Activated naive CD4-positive, alpha-beta T cell treated with anti-CD3 and anti-CD28 coated beads for 36 hours (primary cell): ENCODE measurements around the gene MAPKAPK2. TPM values are rescaled to one million over a fixed set of nuclear protein-coding genes. Genes with fewer than 3 reads are reported as not detected.
"Not testable (repeated sequence)": the region's sequence is repeated elsewhere in the genome, so short reads cannot be mapped to it uniquely, and the experiment has no call there.

Source experiments
- CTCF ChIA-PET: fragments of 350-600 bp; sonication (Branson Sonifier 250); formaldehyde crosslinking; loops from one replicate; lab custom pipeline; 2021; ENCODE audit warnings: antibody characterized with exemption; lab: Charles Lee
- DNase-seq: peaks from one replicate; pipeline ENCODE4 v3.0.0-alpha.2; 2020
- H3K27ac Mint-ChIP-seq: one replicate; pipeline ENCODE4 v1.8.0; 2021; ENCODE audit warnings: mild to moderate bottlenecking, mixed read lengths
- H3K27me3 Mint-ChIP-seq: one replicate; pipeline ENCODE4 v1.8.0; 2021; ENCODE audit warnings: low read depth, mixed read lengths
- H3K36me3 Mint-ChIP-seq: one replicate; pipeline ENCODE4 v1.8.0; 2021; ENCODE audit warnings: low read depth, mixed read lengths
- H3K4me1 Mint-ChIP-seq: one replicate; pipeline ENCODE4 v1.8.0; 2021; ENCODE audit warnings: low read depth, mixed read lengths
- H3K4me3 Mint-ChIP-seq: one replicate; pipeline ENCODE4 v1.8.0; 2021; ENCODE audit warnings: mild to moderate bottlenecking, moderate library complexity, mixed read lengths
- H3K9me3 Mint-ChIP-seq: one replicate; pipeline ENCODE4 v1.8.0; 2021; ENCODE audit warnings: mixed read lengths
- intact Hi-C: fragments of 100-400 bp; cut with micrococcal nuclease; formaldehyde crosslinking; loops from one replicate; pipeline ENCODE4 v1.15.1; 2023
- total RNA-seq, 2 experiments: library from RNA; stranded (reverse); gene quantifications; one replicate each; pipeline ENCODE4 v1.2.3, GENCODE V29; 2021

MAPKAPK2 gene
- total RNA-seq, 2 experiments from 2014 or later = 83.4 to 85.3 TPM

DNA sequence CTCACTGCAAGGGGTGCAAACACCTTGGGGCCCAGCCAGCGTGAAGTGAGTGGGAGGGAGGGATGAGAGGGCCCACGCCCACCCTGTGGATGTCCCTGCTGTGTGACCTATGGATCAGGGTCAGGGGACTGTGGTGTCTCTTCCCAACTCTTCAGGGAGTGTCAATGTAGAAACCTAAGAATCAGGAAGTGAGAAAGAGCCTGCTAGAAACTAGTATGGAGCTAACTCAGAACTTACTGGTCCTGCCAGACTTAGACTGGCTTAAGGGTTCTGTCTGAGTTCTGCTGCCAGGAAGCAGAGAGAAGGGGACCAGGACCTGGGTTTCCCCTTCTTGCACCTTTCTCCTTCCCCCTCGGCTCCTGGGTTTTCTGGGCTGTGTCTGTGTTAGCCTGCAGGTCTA is 89.4 kb downstream of the MAPKAPK2 start:
- CTCF ChIA-PET = no interaction called here
- Mint-ChIP-seq H3K9me3 (no peaks in the 10 kb centered on the region), H3K4me3 (no peak overlapping the region), H3K36me3 (no peaks in the 10 kb centered on the region), H3K27ac (no peak overlapping the region), H3K27me3 (peaks cover 18% of the 10 kb centered on the region), H3K4me1 (peaks cover 41% of the 10 kb centered on the region)
- no peak for DNase-seq
- intact Hi-C loops = no loop called here

DNA sequence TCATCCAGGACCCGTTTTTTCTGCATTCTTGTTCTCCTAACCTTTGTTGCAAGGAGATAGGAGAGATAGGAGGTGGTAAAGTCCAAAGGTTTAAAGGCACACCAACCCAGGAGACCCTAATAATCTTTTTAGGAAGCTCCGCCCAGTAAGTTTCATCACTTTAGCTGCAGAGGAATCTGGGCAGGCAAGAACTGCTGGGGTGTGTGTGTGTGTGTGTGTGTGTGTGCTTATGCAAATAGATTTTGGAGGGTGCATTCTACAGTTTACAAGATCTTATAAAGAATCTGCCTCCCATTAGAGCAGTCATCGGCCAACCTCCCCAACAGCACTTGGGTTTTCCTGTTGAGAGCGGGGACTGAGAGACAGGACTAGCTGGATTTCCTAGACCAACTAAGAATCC is 91.5 kb downstream of the MAPKAPK2 start:
- H3K36me3 Mint-ChIP-seq = no peaks in the 10 kb centered on the region
- peaks cover 12% of the 10 kb centered on the region for H3K27me3 Mint-ChIP-seq
- no peak overlapping the region for H3K27ac Mint-ChIP-seq
- peaks cover 20% of the 10 kb centered on the region for H3K4me1 Mint-ChIP-seq
- intact Hi-C loops = no loop called here
- no peak overlapping the region for H3K4me3 Mint-ChIP-seq
- DNase-seq = no peak
- no peaks in the 10 kb centered on the region for H3K9me3 Mint-ChIP-seq
- CTCF ChIA-PET = interaction anchor here (0.8 to 1.8 kb wide), 3 partner anchors 13 to 83 kb away, joined by 3 to 8 read pairs (median 7); no protein-coding TSS in a partner anchor

DNA sequence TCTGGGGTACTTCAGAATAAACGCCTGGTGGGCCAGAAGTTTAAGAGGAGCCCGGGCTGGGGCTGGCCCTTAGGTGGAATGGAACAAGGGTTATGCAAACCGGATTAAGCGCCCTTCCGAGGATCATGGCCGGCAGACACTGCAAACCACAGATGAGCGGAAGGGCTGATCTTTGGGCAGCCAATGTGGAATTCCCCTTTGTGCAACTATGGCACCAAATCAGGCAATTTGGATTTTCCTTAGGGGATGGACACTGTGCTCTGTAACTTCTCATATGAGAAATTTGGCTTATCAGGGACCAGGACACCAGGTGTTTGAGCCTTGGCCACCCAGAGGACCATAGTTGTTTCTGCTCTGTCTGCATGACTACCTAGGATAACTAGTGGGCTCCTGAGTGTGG is 93.3 kb downstream of the MAPKAPK2 start:
- H3K9me3 Mint-ChIP-seq = no peaks in the 10 kb centered on the region
- no peak overlapping the region for H3K27ac Mint-ChIP-seq
- H3K4me1 Mint-ChIP-seq = peaks cover 13% of the 10 kb centered on the region
- no peak for DNase-seq
- CTCF ChIA-PET = interaction anchor here (0.8 to 1.2 kb wide), 2 partner anchors 10 to 12 kb away, joined by 3 read pairs; no protein-coding TSS in a partner anchor
- intact Hi-C loops = no loop called here
- peaks cover 3% of the 10 kb centered on the region for H3K27me3 Mint-ChIP-seq
- H3K4me3 Mint-ChIP-seq = no peak overlapping the region
- no peaks in the 10 kb centered on the region for H3K36me3 Mint-ChIP-seq

DNA sequence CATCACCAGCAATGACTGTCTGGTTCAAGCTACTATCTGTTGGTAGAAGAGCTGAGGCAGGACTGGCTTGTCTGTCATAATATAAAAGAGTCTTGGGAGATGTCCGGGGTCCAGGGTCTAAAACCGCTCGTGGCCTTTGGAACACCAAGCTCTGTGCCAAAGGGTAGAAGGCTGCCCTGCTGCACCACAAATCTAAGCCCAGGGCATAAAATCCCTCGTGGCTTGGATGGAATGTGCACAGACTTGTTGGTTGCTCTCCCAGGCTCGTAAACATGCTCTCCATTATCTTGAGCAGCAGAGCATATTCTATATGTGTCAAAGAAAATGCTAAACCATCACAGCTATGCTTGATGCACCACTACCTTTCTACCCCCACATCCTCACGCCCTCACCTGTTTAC is 94.2 kb downstream of the MAPKAPK2 start:
- intact Hi-C loops = not testable (repeated sequence)
- CTCF ChIA-PET = interaction anchor here (0.9 kb wide), 1 partner anchor 44 kb away, joined by 3 read pairs; no protein-coding TSS in a partner anchor

DNA sequence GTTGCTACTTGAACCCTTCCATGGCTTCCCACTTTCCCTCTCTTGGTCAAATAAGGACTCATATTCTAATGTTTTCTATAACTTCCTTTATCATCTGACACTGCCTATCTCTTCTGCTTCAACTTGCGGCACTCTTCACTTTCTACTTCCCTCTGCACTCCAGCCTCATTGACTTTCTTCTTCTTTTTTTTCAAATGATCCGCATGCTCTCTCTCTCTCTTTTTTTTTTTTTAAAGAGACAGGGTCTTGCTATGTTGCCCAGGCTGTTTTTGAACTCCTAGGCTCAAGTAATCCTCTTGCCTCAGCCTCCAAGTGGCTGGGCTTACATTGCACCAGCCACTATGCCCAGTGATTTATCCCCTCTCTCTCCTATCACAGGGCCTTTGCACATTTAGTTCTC is 94.9 kb downstream of the MAPKAPK2 start:
- CTCF ChIA-PET = no interaction called here
- H3K9me3 Mint-ChIP-seq = no peaks in the 10 kb centered on the region
- DNase-seq = no peak
- intact Hi-C loops = loop anchor here (10.0 kb wide), 1 partner anchor 545 kb away; the partner anchor contains the start of gene CD55
- no peaks in the 10 kb centered on the region for H3K36me3 Mint-ChIP-seq
- H3K4me1 Mint-ChIP-seq = peaks cover 23% of the 10 kb centered on the region
- H3K4me3 Mint-ChIP-seq = no peak overlapping the region
- H3K27me3 Mint-ChIP-seq = no peaks in the 10 kb centered on the region
- H3K27ac Mint-ChIP-seq = no peak overlapping the region

More for the DNA sequence above, 94.2 kb downstream of the MAPKAPK2 start:
- not testable (repeated sequence) for H3K4me3 Mint-ChIP-seq, H3K9me3 Mint-ChIP-seq, H3K27me3 Mint-ChIP-seq, H3K36me3 Mint-ChIP-seq, DNase-seq, H3K27ac Mint-ChIP-seq
- peaks cover 17% of the 10 kb centered on the region for H3K4me1 Mint-ChIP-seq

DNA sequence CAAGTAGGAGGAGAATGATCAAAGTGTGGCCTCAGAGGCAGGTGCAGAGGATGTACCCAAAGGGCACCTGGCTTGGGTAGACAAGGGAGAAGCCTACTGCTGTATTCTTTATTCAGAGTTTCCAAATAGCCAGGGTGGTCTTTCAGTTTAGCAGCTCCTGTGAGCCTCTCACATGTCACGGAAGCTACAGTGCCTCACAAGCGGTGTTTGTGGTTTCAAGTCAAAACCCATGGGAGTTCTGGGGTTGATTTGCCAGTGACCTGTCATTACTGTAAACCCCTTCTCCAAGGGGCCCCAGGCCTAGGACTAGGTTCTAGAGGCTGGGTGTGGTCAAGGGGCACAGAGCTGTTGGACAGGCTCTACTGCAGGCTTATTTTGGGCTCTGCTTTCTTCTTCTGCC is 97.7 kb downstream of the MAPKAPK2 start:
- no peak overlapping the region for H3K4me3 Mint-ChIP-seq
- peak; percentile 29 for DNase-seq
- peaks cover 45% of the 10 kb centered on the region for H3K4me1 Mint-ChIP-seq
- no peak overlapping the region for H3K27ac Mint-ChIP-seq
- no peaks in the 10 kb centered on the region for H3K9me3 Mint-ChIP-seq
- CTCF ChIA-PET = interaction anchor here (0.9 to 1.4 kb wide), 3 partner anchors 25 to 127 kb away, joined by 3 read pairs; no protein-coding TSS in a partner anchor
- intact Hi-C loops = loop anchor here (10.0 kb wide), 1 partner anchor 542 kb away; the partner anchor contains the start of gene CD55
- no peaks in the 10 kb centered on the region for H3K36me3 Mint-ChIP-seq
- H3K27me3 Mint-ChIP-seq = peaks cover 2% of the 10 kb centered on the region

DNA sequence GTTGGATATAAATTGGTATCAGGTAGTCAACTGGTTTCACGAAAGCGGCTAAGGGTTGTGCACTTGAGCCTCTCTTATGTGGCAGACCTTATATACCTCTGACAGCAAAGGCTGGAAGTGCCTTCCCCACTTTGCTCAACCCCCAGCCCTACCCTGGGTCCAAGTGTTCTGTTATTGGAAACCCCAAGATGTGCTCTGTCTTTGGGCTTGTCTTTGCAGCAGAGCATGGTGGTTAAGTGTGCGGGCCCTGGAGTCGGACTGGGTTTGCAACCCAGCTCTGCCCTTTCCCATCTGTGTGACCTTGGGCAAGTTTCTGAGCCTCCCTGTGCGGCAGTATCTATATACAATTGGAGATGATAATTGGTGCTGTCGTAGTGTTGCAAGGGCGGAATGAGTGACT is 98.8 kb downstream of the MAPKAPK2 start:
- CTCF ChIA-PET = interaction anchor here (0.9 to 2.5 kb wide), 5 partner anchors 13 to 27 kb away, joined by 3 to 9 read pairs (median 4); no protein-coding TSS in a partner anchor
- H3K4me3 Mint-ChIP-seq = no peak overlapping the region

More for the DNA sequence above, 98.8 kb downstream of the MAPKAPK2 start:
- peaks cover 7% of the 10 kb centered on the region for H3K27me3 Mint-ChIP-seq
- peaks cover 50% of the 10 kb centered on the region for H3K4me1 Mint-ChIP-seq
- H3K36me3 Mint-ChIP-seq = no peaks in the 10 kb centered on the region
- no peak overlapping the region for H3K27ac Mint-ChIP-seq
- H3K9me3 Mint-ChIP-seq = no peaks in the 10 kb centered on the region
- DNase-seq = no peak
- intact Hi-C loops = loop anchor here (10.0 kb wide), 1 partner anchor 541 kb away; the partner anchor contains the start of gene CD55

Other genes starting within 250 kb of the MAPKAPK2 start
- gene IKBKE, start 214.4 kb upstream of the MAPKAPK2 start, total RNA-seq = 1 to 10 TPM; 7.0 to 8.6 TPM
- gene RASSF5, start 177.4 kb upstream of the MAPKAPK2 start, total RNA-seq = 100 to 1,000 TPM; 257 to 258 TPM
- gene EIF2D, start 72.4 kb upstream of the MAPKAPK2 start, total RNA-seq = 100 to 1,000 TPM; 116 to 122 TPM
- 1 to 10 TPM; 6.5 to 6.7 TPM for gene DYRK3, start 49.4 kb upstream of the MAPKAPK2 start, total RNA-seq
- not detected for gene IL19, start 85.9 kb downstream of the MAPKAPK2 start, total RNA-seq
- gene IL10, start 87.6 kb downstream of the MAPKAPK2 start, total RNA-seq = not detected
- gene IL20, start 180.7 kb downstream of the MAPKAPK2 start, total RNA-seq = under 1 TPM in 1 of 2 experiments, not detected in 1; 0.31 TPM
- 10 to 100 TPM; 44.0 to 46.7 TPM for gene IL24, start 212.5 kb downstream of the MAPKAPK2 start, total RNA-seq
- 10 to 100 TPM; 49.6 to 52.1 TPM for gene FCMR, start 237.0 kb downstream of the MAPKAPK2 start, total RNA-seq